ENCODE measurements around the gene ARHGAP35.

GRCh38 chr19:46872967-46873366, 12.2 kb downstream of the ARHGAP35 start:
- TF ChIP-seq POLR2AphosphoS5 (IDR thresholded peaks at IDR 0.05) (no peak), CTCF (IDR thresholded peaks at IDR 0.05) (no peak)
